ENCODE measurements around the gene TFAP2A.

DNA sequence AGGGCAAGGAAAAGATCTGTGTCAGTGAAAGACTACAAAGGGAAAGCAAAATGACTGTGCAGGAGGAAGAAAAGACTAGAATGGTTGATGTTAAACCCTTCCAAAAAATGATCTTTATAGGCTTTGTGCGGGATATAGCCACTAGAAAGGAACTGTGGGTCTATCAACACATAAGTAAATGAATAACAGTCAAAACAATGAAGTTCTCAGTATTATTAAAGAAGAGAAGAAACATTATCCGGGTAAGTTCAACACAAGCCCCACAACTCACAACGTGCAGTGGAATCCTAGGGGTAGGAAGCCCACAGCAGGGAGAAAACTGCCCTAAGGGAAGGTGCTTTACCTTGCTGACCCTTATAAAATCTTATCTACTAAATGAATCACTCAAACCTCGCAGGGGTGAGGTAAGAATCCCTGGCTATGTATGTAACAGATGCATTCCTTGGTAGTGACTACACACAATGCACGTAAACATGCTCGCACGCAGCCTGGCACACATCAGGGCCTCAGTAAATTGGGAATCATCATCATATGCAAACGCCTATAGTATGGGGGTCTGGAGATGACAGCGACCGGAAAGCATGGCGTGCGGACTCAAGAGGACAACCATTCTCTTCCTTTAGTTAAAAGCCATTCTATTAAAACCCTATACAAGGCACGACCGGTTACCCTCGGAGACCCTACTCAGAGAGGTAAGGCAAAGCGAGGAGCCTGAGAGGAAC, 11.3 kb downstream of the TFAP2A start:
- TF ChIP-seq CTCF (IDR thresholded peaks at IDR 0.05) (no peak), EZH2 (IDR thresholded peaks at IDR 0.05) (no peak), EZH2phosphoT487 (IDR thresholded peaks at IDR 0.05) (no peak)

Measured in neural progenitor cell (in vitro differentiated cells).